SK-N-SH (cell line): Measurements from ENCODE around the gene NOTUM. TPM values are rescaled to one million over a fixed set of nuclear protein-coding genes. Genes with fewer than 3 reads are reported as not detected.
A peak's percentile ranks its signal among the peaks of the same experiment; 100 is the strongest.

Experiments
- CTCF ChIA-PET: fragments of 300-600, 350-600 bp; formaldehyde crosslinking; extraction: SDS; loops from one replicate; lab custom pipeline; 2021; lab: Yijun Ruan, JAX
- POLR2A ChIA-PET: fragments of 350-600 bp; sonication (Branson Sonifier 250); formaldehyde crosslinking; extraction: SDS; loops from one replicate; lab custom pipeline; 2020; ENCODE audit warnings: antibody characterized with exemption, inconsistent platforms; lab: Yijun Ruan, JAX
- DNase-seq: peaks from one replicate; pipeline ENCODE4 v3.0.0; 2012
- H2AFZ ChIP-seq: fragments of 200-600 bp; sonication (generic); 2 replicates; pipeline ENCODE4 v1.8.1; 2016; ENCODE audit warnings: antibody characterized with exemption, mild to moderate bottlenecking, low read depth
- H3F3A ChIP-seq: fragments of 200-600 bp; sonication (generic); replicated peaks from 2 replicates; pipeline ENCODE3; 2016; ENCODE audit warnings: antibody characterized with exemption, mild to moderate bottlenecking; ENCODE audit not compliant: insufficient read depth
- H3K27ac ChIP-seq, 2 experiments: fragments of 200-500 bp in 1 of 2; fragments of 200-600 bp in 1 of 2; sonication (Bioruptor generic) in 1 of 2; sonication (generic), shearing (Covaris generic) in 1 of 2; 2 replicates each; pipeline versions ENCODE4 v1.5.1 to v1.6.1; 2014 to 2016; ENCODE audit warnings: low read depth in 2 of 2, inconsistent platforms in 1 of 2, low read length in 1 of 2, mild to moderate bottlenecking in 1 of 2, mixed read lengths in 1 of 2
- H3K27me3 ChIP-seq: fragments of 200-600 bp; sonication (generic), shearing (Covaris generic); 2 replicates; pipeline ENCODE4 v1.6.1; 2016; ENCODE audit warnings: mixed run types; ENCODE audit not compliant: insufficient read depth
- H3K36me3 ChIP-seq, 2 experiments: fragments of 200-500 bp in 1 of 2; fragments of 200-600 bp in 1 of 2; sonication (Bioruptor generic) in 1 of 2; sonication (generic) in 1 of 2; replicated peaks in 1 of 2; 2 replicates each; pipeline versions ENCODE3 to v1.5.1; 2014 to 2016; ENCODE audit warnings: low read length in 1 of 2, mild to moderate bottlenecking in 1 of 2; ENCODE audit not compliant: insufficient read depth in 2 of 2, control insufficient read depth in 1 of 2
- H3K4me1 ChIP-seq, 2 experiments: fragments of 200-500 bp in 1 of 2; fragments of 200-600 bp in 1 of 2; sonication (Bioruptor generic) in 1 of 2; sonication (generic), shearing (Covaris generic) in 1 of 2; 2 replicates each; pipeline versions ENCODE4 v1.5.1 to v1.6.1; 2014 to 2016; ENCODE audit warnings: low read depth in 1 of 2, low read length in 1 of 2, mixed run types in 1 of 2; ENCODE audit not compliant: insufficient read depth in 2 of 2, control insufficient read depth in 1 of 2
- H3K4me2 ChIP-seq: fragments of 200-600 bp; sonication (generic), shearing (Covaris generic); 2 replicates; pipeline ENCODE4 v1.6.1; 2017; ENCODE audit warnings: mixed run types
- H3K4me3 ChIP-seq, 2 experiments: fragments of 200-500 bp in 1 of 2; fragments of 200-600 bp in 1 of 2; sonication (Bioruptor generic) in 1 of 2; sonication (generic), shearing (Covaris generic) in 1 of 2; 2 replicates each; pipeline versions ENCODE4 v1.5.1 to v1.8.1; 2014 to 2016; ENCODE audit warnings: low read depth in 2 of 2, inconsistent platforms in 1 of 2, low read length in 1 of 2, mild to moderate bottlenecking in 1 of 2, mixed read lengths in 1 of 2, moderate library complexity in 1 of 2
- H3K79me2 ChIP-seq: fragments of 200-600 bp; sonication (generic); 2 replicates; pipeline ENCODE4 v1.8.1; 2017; ENCODE audit warnings: mild to moderate bottlenecking; ENCODE audit not compliant: insufficient read depth
- H3K9ac ChIP-seq: fragments of 200-600 bp; sonication (generic); 2 replicates; pipeline ENCODE4 v1.6.1; 2017; ENCODE audit warnings: mixed run types
- H3K9me2 ChIP-seq: fragments of 200-600 bp; sonication (generic); 2 replicates; pipeline ENCODE4 v1.6.1; 2017; ENCODE audit warnings: mixed run types
- H3K9me3 ChIP-seq: fragments of 200-600 bp; sonication (generic); 2 replicates; pipeline ENCODE4 v1.6.1; 2017; ENCODE audit warnings: mixed run types, mild to moderate bottlenecking, moderate library complexity
- H4K20me1 ChIP-seq: fragments of 200-600 bp; sonication (generic); 2 replicates; pipeline ENCODE4 v1.6.1; 2017; ENCODE audit warnings: mild to moderate bottlenecking, mixed run types; ENCODE audit not compliant: insufficient read depth
- ELF1 ChIP-seq: IDR thresholded peaks from 2 replicates; pipeline ENCODE4 v1.4.0; 2012
- EP300 ChIP-seq, 2 experiments: IDR thresholded peaks; 2 replicates each; pipeline versions ENCODE4 v1.4.0 to v1.6.1; 2012; ENCODE audit warnings: borderline replicate concordance in 1 of 2, low read depth in 1 of 2, low read length in 1 of 2
- EZH2phosphoT487 ChIP-seq: fragments of 200-600 bp; sonication (generic); IDR thresholded peaks from 2 replicates; pipeline ENCODE4 v1.6.1; 2017; ENCODE audit warnings: low read depth, mixed run types, mild to moderate bottlenecking, antibody characterized with exemption, moderate library complexity, borderline replicate concordance
- FOSL2 ChIP-seq: IDR thresholded peaks from 2 replicates; pipeline ENCODE4 v1.4.0; 2012; ENCODE audit warnings: low read depth, mild to moderate bottlenecking, moderate library complexity, borderline replicate concordance
- FOXJ3 ChIP-seq: sonication (generic); formaldehyde crosslinking; IDR thresholded peaks from 2 replicates; pipeline ENCODE4 v1.5.1; 2020; ENCODE audit warnings: mild to moderate bottlenecking, missing genetic modification reagents
- FOXM1 ChIP-seq: IDR thresholded peaks from 2 replicates; pipeline ENCODE4 v1.4.0; 2012; ENCODE audit warnings: low read depth, mild to moderate bottlenecking
- GABPA ChIP-seq: IDR thresholded peaks from 2 replicates; pipeline ENCODE4 v1.4.0; 2012; ENCODE audit warnings: low read depth, mild to moderate bottlenecking
- GATA2 ChIP-seq: sonication (generic); formaldehyde crosslinking; IDR thresholded peaks from 2 replicates; pipeline ENCODE4 v1.5.0; 2020; ENCODE audit warnings: mild to moderate bottlenecking, missing genetic modification reagents
- JUND ChIP-seq: IDR thresholded peaks from 2 replicates; pipeline ENCODE4 v1.4.0; 2012
- MXI1 ChIP-seq: IDR thresholded peaks from 2 replicates; pipeline ENCODE4 v1.6.1; 2012; ENCODE audit warnings: mild to moderate bottlenecking, low read depth, low read length, improper control_type of control experiment
- NFIC ChIP-seq: IDR thresholded peaks from 2 replicates; pipeline ENCODE4 v1.4.0; 2012; ENCODE audit warnings: borderline replicate concordance
- NRF1 ChIP-seq: IDR thresholded peaks from 2 replicates; pipeline ENCODE4 v1.6.1; 2012; ENCODE audit warnings: low read depth, mild to moderate bottlenecking, low read length
- PBX3 ChIP-seq: IDR thresholded peaks from 2 replicates; pipeline ENCODE4; 2012
- RCOR1 ChIP-seq: fragments of 150-350 bp; IDR thresholded peaks from 2 replicates; pipeline ENCODE4 v1.6.1; 2017; ENCODE audit warnings: antibody characterized with exemption, low read length
- REST ChIP-seq: IDR thresholded peaks from 2 replicates; pipeline ENCODE4 v1.6.1; 2012; ENCODE audit warnings: mild to moderate bottlenecking, low read depth, low read length, moderate library complexity
- RFX5 ChIP-seq: IDR thresholded peaks from 2 replicates; pipeline ENCODE4 v1.6.1; 2012; ENCODE audit warnings: mild to moderate bottlenecking, improper control_type of control experiment, low read length
- RXRA ChIP-seq: IDR thresholded peaks from 2 replicates; pipeline ENCODE4 v1.4.0; 2012; ENCODE audit warnings: low read depth, mild to moderate bottlenecking, borderline replicate concordance
- SIN3A ChIP-seq: IDR thresholded peaks from 2 replicates; pipeline ENCODE4 v1.6.1; 2012; ENCODE audit warnings: low read depth, mild to moderate bottlenecking, low read length, moderate library complexity, borderline replicate concordance
- SMC3 ChIP-seq: IDR thresholded peaks from 2 replicates; pipeline ENCODE4 v1.6.1; 2012; ENCODE audit warnings: low read depth, low read length, improper control_type of control experiment
- TAF1 ChIP-seq: IDR thresholded peaks from 2 replicates; pipeline ENCODE4 v1.6.1; 2012; ENCODE audit warnings: low read depth, mild to moderate bottlenecking, low read length, moderate library complexity, borderline replicate concordance
- TCF12 ChIP-seq: IDR thresholded peaks from 2 replicates; pipeline ENCODE4 v1.4.0; 2012
- USF1 ChIP-seq: IDR thresholded peaks from 2 replicates; pipeline ENCODE4 v1.4.0; 2012; ENCODE audit warnings: low read depth, borderline replicate concordance
- USF2 ChIP-seq: fragments of 150-350 bp; IDR thresholded peaks from 2 replicates; pipeline ENCODE4 v1.6.1; 2017; ENCODE audit warnings: antibody characterized with exemption, low read length, low read depth, borderline replicate concordance
- ZBTB33 ChIP-seq: IDR thresholded peaks from 2 replicates; pipeline ENCODE4 v1.4.0; 2012; ENCODE audit warnings: low read depth, borderline replicate concordance
- WGBS: methylation state at CpG from one replicate; pipeline ENCODE4 v1.1.6; 2017; ENCODE audit warnings: low lambda C conversion rate; 5-methylcytosine and 5-hydroxymethylcytosine counted together
- polyA plus RNA-seq, 3 experiments: library from polyadenylated mRNA; depleted of rRNA; stranded (reverse); fragments of >200 nt; gene quantifications; 2 replicates each; pipeline ENCODE4 v1.2.3, GENCODE V29; 2012

The NOTUM gene
- polyA plus RNA-seq, 1 of the 3 experiments (the other 2 are of a cell fraction) = 0.33 TPM

GRCh38 chr17:81917565-81918332, 43.2 kb downstream of the NOTUM start, which contains the start of gene SIRT7:
TSS of gene SIRT7 (minus strand) at chr17:81918176. CDS start at chr17:81918131, 45 bp downstream.
- Histone ChIP-seq H3K79me2 (peaks cover 72% of the 10 kb centered on the region), H3K4me1 (peaks cover 7 to 21% of the 10 kb centered on the region in 2 experiments; a peak in 3 of 4 replicates), H3K9me3 (no peaks in the 10 kb centered on the region), H3K4me2 (peak within 1 kb of the TSS; percentile 76), H2AFZ (no peak within 1 kb of the TSS), H3K4me3 (peak within 1 kb of the TSS; percentile 89 to 100), H3K27ac (peak within 1 kb of the TSS; percentile 4 to 71; a peak in 3 of 4 replicates), H3K27me3 (no peaks in the 10 kb centered on the region), H3K36me3 (peaks cover 20 to 75% of the 10 kb centered on the region in 2 experiments), H3F3A (peaks cover 28% of the 10 kb centered on the region), H3K9me2 (no peaks in the 10 kb centered on the region), H3K9ac (peak within 1 kb of the TSS; percentile 68), H4K20me1 (peaks cover 68% of the 10 kb centered on the region)
- 1% methylated on average over 39 of the region's 94 CpGs for WGBS
- CTCF ChIA-PET = interaction anchor here (0.7 to 3.4 kb wide), 8 partner anchors 10 to 58 kb away, joined by 3 to 22 read pairs (median 4); partner anchors contain the start of genes MAFG, NOTUM and NPB
- DNase-seq = peak; percentile 100
- POLR2A ChIA-PET = interaction anchor here (0.7 to 1.3 kb wide), 4 partner anchors 9 to 51 kb away, joined by 3 to 5 read pairs (median 4); partner anchors contain the start of genes MAFG and PYCR1
- peak; percentile 69; the same call in 1 of the 2 replicates for TF ChIP-seq SIN3A
- no peak for TF ChIP-seq TCF12
- no peak for TF ChIP-seq EZH2phosphoT487
- no peak for TF ChIP-seq RFX5
- no peak for TF ChIP-seq REST
- no peak for TF ChIP-seq SMC3
- TF ChIP-seq GATA2 (CRISPR knock-in tag) = no peak
- peak; percentile 49; the same call in 1 of the 2 replicates for TF ChIP-seq PBX3
- no peak for TF ChIP-seq FOXJ3 (CRISPR knock-in tag)
- no peak for TF ChIP-seq JUND
- TF ChIP-seq TAF1 = peak; percentile 81
- TF ChIP-seq RXRA = no peak
- peak; percentile 81 for TF ChIP-seq NRF1
- peak; percentile 78 for TF ChIP-seq GABPA
- TF ChIP-seq ZBTB33 = no peak
- peak; percentile 93 for TF ChIP-seq ELF1
- no peak for TF ChIP-seq USF1
- TF ChIP-seq NFIC = no peak
- TF ChIP-seq EP300 (IDR thresholded peaks at IDR 0.05; ENCODE audit: borderline replicate concordance in 1 of 2, low read depth in 1 of 2, low read length in 1 of 2) = no peak
- no peak for TF ChIP-seq FOXM1
- TF ChIP-seq MXI1 = peak; percentile 55; the same call in 1 of the 2 replicates
- TF ChIP-seq USF2 = no peak
- no peak for TF ChIP-seq RCOR1
- TF ChIP-seq FOSL2 = no peak
